Neuronal stem cell (in vitro differentiated cells): ENCODE data around the gene SOHLH2.

ENCODE experiments used
- DNase-seq: peaks from one replicate; pipeline ENCODE4 v3.0.0-alpha.2; 2013; ENCODE audit warnings: low spot score
- H2AFZ ChIP-seq: one replicate; pipeline ENCODE4 v1.6.1; 2013; ENCODE audit warnings: mild to moderate bottlenecking, low read length, inconsistent platforms
- H2AK5ac ChIP-seq: 2 replicates; pipeline ENCODE4 v1.6.1; 2013; ENCODE audit warnings: low read depth, mild to moderate bottlenecking, inconsistent platforms, low read length, moderate library complexity, mixed read lengths
- H2BK120ac ChIP-seq: 2 replicates; pipeline ENCODE4 v1.6.1; 2013; ENCODE audit warnings: low read depth, mild to moderate bottlenecking, inconsistent platforms, low read length, moderate library complexity, mixed read lengths
- H2BK12ac ChIP-seq: one replicate; pipeline ENCODE4 v1.6.1; 2013; ENCODE audit warnings: low read length, inconsistent platforms
- H2BK15ac ChIP-seq: 2 replicates; pipeline ENCODE4 v1.6.1; 2013; ENCODE audit warnings: mild to moderate bottlenecking, low read length, inconsistent platforms, mixed read lengths
- H2BK5ac ChIP-seq: one replicate; pipeline ENCODE4 v1.6.1; 2013; ENCODE audit warnings: inconsistent platforms, mild to moderate bottlenecking, low read length, moderate library complexity
- H3K14ac ChIP-seq: one replicate; pipeline ENCODE4 v1.6.1; 2013; ENCODE audit warnings: low read length, inconsistent platforms
- H3K18ac ChIP-seq: 2 replicates; pipeline ENCODE4 v1.6.1; 2013; ENCODE audit warnings: low read length, inconsistent platforms
- H3K23ac ChIP-seq: 2 replicates; pipeline ENCODE4 v1.6.1; 2013; ENCODE audit warnings: low read depth, mild to moderate bottlenecking, mixed read lengths, low read length, inconsistent platforms; ENCODE audit not compliant: poor library complexity
- H3K27ac ChIP-seq: replicated peaks from 3 replicates; pipeline ENCODE4 v1.5.1; 2013; ENCODE audit warnings: low read length, inconsistent platforms
- H3K27me3 ChIP-seq, 3 experiments: 2 replicates each; pipeline ENCODE4 v1.6.1; 2013; ENCODE audit warnings: low read length in 3 of 3, mild to moderate bottlenecking in 2 of 3, inconsistent platforms in 1 of 3, low read depth in 1 of 3, mixed read lengths in 1 of 3, moderate library complexity in 1 of 3; ENCODE audit not compliant: control insufficient read depth in 3 of 3, insufficient read depth in 3 of 3
- H3K36me3 ChIP-seq, 2 donors: replicated peaks in 1 of 2; 2 replicates each; pipeline ENCODE4 v1.6.1; 2013; ENCODE audit warnings: low read length in 2 of 2; ENCODE audit not compliant: control insufficient read depth in 2 of 2, insufficient read depth in 2 of 2
- H3K4ac ChIP-seq: 2 replicates; pipeline ENCODE4 v1.6.1; 2013; ENCODE audit warnings: inconsistent platforms, mild to moderate bottlenecking, low read length, moderate library complexity
- H3K4me1 ChIP-seq, 2 donors: 1 replicate in 1 of 2; 2 replicates in 1 of 2; pipeline ENCODE4 v1.6.1; 2013; ENCODE audit warnings: low read length in 2 of 2, low read depth in 1 of 2; ENCODE audit not compliant: control insufficient read depth in 2 of 2, insufficient read depth in 1 of 2
- H3K4me2 ChIP-seq: one replicate; pipeline ENCODE4 v1.6.1; 2013; ENCODE audit warnings: mild to moderate bottlenecking, low read length, inconsistent platforms; ENCODE audit not compliant: insufficient read depth, poor library complexity, severe bottlenecking
- H3K4me3 ChIP-seq, 2 donors: 2 replicates each; pipeline ENCODE4 v1.5.1; 2013; ENCODE audit warnings: low read length in 2 of 2, mild to moderate bottlenecking in 2 of 2, inconsistent platforms in 1 of 2, moderate library complexity in 1 of 2
- H3K79me1 ChIP-seq: one replicate; pipeline ENCODE4 v1.6.1; 2013; ENCODE audit warnings: low read depth, mild to moderate bottlenecking, inconsistent platforms, low read length, moderate library complexity
- H3K9ac ChIP-seq: one replicate; pipeline ENCODE4 v1.6.1; 2013; ENCODE audit warnings: mild to moderate bottlenecking, low read depth, low read length, inconsistent platforms; ENCODE audit not compliant: poor library complexity
- H3K9me3 ChIP-seq, 2 donors: replicated peaks in 1 of 2; 2 replicates each; pipeline versions ENCODE3 to v1.6.1; 2013; ENCODE audit warnings: low read length in 2 of 2, mild to moderate bottlenecking in 2 of 2, inconsistent platforms in 1 of 2, low read depth in 1 of 2, mixed read lengths in 1 of 2, moderate library complexity in 1 of 2; ENCODE audit not compliant: control insufficient read depth in 2 of 2, insufficient read depth in 1 of 2
- H4K8ac ChIP-seq: one replicate; pipeline ENCODE4 v1.6.1; 2013; ENCODE audit warnings: low read depth, mild to moderate bottlenecking, inconsistent platforms, low read length, moderate library complexity
- H4K91ac ChIP-seq: one replicate; pipeline ENCODE4 v1.6.1; 2013; ENCODE audit warnings: low read length, low read depth, mild to moderate bottlenecking, inconsistent platforms; ENCODE audit not compliant: poor library complexity
- WGBS, 2 donors: extraction: QIAGEN DNeasy Blood & Tissue Kit; methylation state at CpG; one replicate each; pipeline ENCODE4 v1.1.7; 2013; ENCODE audit warnings: missing lambda C conversion rate in 2 of 2, mixed read lengths in 1 of 2; ENCODE audit not compliant: insufficient read length in 2 of 2, insufficient replicate concordance in 1 of 2; ENCODE audit errors: extremely low coverage in 2 of 2; 5-methylcytosine and 5-hydroxymethylcytosine counted together

Gene SOHLH2

DNA sequence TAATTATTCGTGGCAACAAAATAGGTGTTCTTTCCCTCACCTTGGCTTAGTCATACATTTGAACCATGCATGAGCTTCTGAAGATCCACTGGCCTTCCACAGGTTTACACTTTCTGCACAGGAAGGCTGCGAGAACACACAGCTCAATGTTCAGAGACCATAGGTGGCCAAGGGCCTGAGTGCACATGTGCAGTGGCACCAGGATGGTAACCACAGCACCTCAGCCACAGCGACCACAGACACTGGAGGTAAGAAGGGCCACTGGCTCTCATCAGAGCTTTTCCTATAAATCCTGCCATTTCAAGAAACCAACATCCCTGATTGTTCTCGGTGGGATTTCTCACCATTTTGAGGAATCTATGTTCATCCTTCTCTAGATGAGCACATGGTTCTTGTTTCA, 84.8 kb downstream of the SOHLH2 start:
- Histone ChIP-seq H3K36me3 (peaks cover 1 to 13% of the 10 kb centered on the region in 2 donors), H2AFZ (no peak overlapping the region), H2BK12ac (peak overlapping the region; percentile 3), H2AK5ac (no peak overlapping the region), H3K9me3 (no peaks in the 10 kb centered on the region), H3K18ac (no peak overlapping the region), H3K4ac (no peak overlapping the region), H4K8ac (no peak overlapping the region), H3K14ac (no peak overlapping the region), H2BK15ac (no peak overlapping the region), H3K4me3 (peak overlapping the region in 1 of 2 donors; percentile 63), H3K4me1 (peaks cover 4 to 5% of the 10 kb centered on the region in 2 donors), H3K79me1 (no peaks in the 10 kb centered on the region), H3K23ac (no peak overlapping the region), H2BK120ac (no peak overlapping the region), H3K4me2 (no peak overlapping the region), H3K9ac (no peak overlapping the region), H2BK5ac (no peak overlapping the region), H4K91ac (no peak overlapping the region), H3K27ac (no peak overlapping the region), H3K27me3 (peaks cover 0 to 29% (median 16%) of the 10 kb centered on the region in 3 experiments)
- no peak for DNase-seq
- WGBS, 2 donors, result no CpG with 5 or more reads among the region's 4 CpGs

GRCh38 chr13:36126491-36126890, 87.9 kb downstream of the SOHLH2 start:
- Histone ChIP-seq H2AK5ac (no peak overlapping the region), H4K91ac (no peak overlapping the region), H2AFZ (no peak overlapping the region), H3K79me1 (no peaks in the 10 kb centered on the region), H3K4me1 (peaks cover 2 to 5% of the 10 kb centered on the region in 2 donors), H3K36me3 (peaks cover 1 to 18% of the 10 kb centered on the region in 2 donors), H3K27ac (no peak overlapping the region), H3K23ac (no peak overlapping the region), H3K9me3 (no peaks in the 10 kb centered on the region), H3K9ac (no peak overlapping the region), H3K18ac (no peak overlapping the region), H4K8ac (no peak overlapping the region), H3K4ac (no peak overlapping the region), H3K4me3 (no peak overlapping the region), H3K4me2 (no peak overlapping the region), H2BK15ac (no peak overlapping the region), H3K14ac (no peak overlapping the region), H2BK12ac (no peak overlapping the region), H2BK5ac (no peak overlapping the region), H2BK120ac (no peak overlapping the region), H3K27me3 (peaks cover 0 to 12% (median 9%) of the 10 kb centered on the region in 3 experiments)
- no CpG with 5 or more reads among the region's 3 CpGs for WGBS, 2 donors
- no peak for DNase-seq

DNA sequence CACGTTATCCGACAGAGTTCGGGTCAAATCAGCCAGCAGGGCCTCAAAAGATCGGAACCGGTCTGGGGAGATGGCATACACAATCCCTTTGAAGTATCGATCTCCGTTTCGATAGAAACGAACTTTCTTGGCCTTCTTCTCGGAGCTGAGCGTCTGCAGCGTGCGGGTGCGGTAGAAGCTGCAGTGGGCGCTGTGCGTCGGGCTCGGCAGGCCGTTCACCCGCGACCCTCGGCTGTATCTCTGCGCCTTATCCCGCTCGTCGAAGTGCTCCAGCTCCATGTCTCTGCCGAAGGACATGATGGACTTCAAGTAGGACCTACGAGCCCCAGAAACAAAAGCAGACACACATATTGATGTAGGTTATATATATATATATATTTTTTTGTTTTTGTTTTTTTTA, 88.5 kb downstream of the SOHLH2 start:
- Histone ChIP-seq H4K91ac (no peak overlapping the region), H2BK15ac (no peak overlapping the region), H3K4me1 (peaks cover 2 to 3% of the 10 kb centered on the region in 2 donors), H3K9me3 (no peaks in the 10 kb centered on the region), H3K4me3 (no peak overlapping the region), H3K36me3 (peaks cover 1 to 22% of the 10 kb centered on the region in 2 donors), H2BK5ac (no peak overlapping the region), H3K79me1 (no peaks in the 10 kb centered on the region), H3K14ac (no peak overlapping the region), H3K18ac (no peak overlapping the region), H3K9ac (no peak overlapping the region), H3K27me3 (peaks cover 0 to 11% (median 6%) of the 10 kb centered on the region in 3 experiments), H3K27ac (no peak overlapping the region), H2BK12ac (no peak overlapping the region), H3K4ac (no peak overlapping the region), H4K8ac (no peak overlapping the region), H3K4me2 (no peak overlapping the region), H2AK5ac (no peak overlapping the region), H3K23ac (no peak overlapping the region), H2BK120ac (no peak overlapping the region), H2AFZ (no peak overlapping the region)
- no peak for DNase-seq
- WGBS, 2 donors, result no CpG with 5 or more reads among the region's 28 CpGs

GRCh38 chr13:36124236-36124822, 90.0 kb downstream of the SOHLH2 start:
- Histone ChIP-seq H3K23ac (no peak overlapping the region), H3K27ac (no peak overlapping the region), H2BK120ac (no peak overlapping the region), H2BK12ac (no peak overlapping the region), H3K4me3 (no peak overlapping the region), H3K9me3 (no peaks in the 10 kb centered on the region), H3K4me1 (no peaks in the 10 kb centered on the region), H3K79me1 (no peaks in the 10 kb centered on the region), H2AK5ac (no peak overlapping the region), H2AFZ (no peak overlapping the region), H4K8ac (no peak overlapping the region), H3K18ac (no peak overlapping the region), H2BK15ac (no peak overlapping the region), H3K4ac (no peak overlapping the region), H4K91ac (no peak overlapping the region), H3K36me3 (peaks cover 1 to 24% of the 10 kb centered on the region in 2 donors), H2BK5ac (no peak overlapping the region), H3K27me3 (peaks cover 0 to under 1% (median 0%) of the 10 kb centered on the region in 3 experiments), H3K14ac (no peak overlapping the region), H3K9ac (no peak overlapping the region), H3K4me2 (no peak overlapping the region)
- no CpG with 5 or more reads among the region's 6 CpGs for WGBS, 2 donors
- no peak for DNase-seq
